ENCODE measurements around the gene KIAA0319L.
"Not testable (repeated sequence)": the region's sequence is repeated elsewhere in the genome, so short reads cannot be mapped to it uniquely, and the experiment has no call there.

KIAA0319L gene
- 82.0 to 119 reads per million in 2 donors for total RNA-seq

- no peak for DNase-seq
These were observed at the start of gene KIAA0319L for GRCh38 chr1:35557118-35557610. Gene KIAA0319L, minus strand, starts transcription at chr1:35557403. Its CDS starts 2,912 bp downstream, at chr1:35554491.

GRCh38 chr1:35605867-35606182 is 48.6 kb upstream of the KIAA0319L start:
- no peak for DNase-seq

GRCh38 chr1:35605071-35605866 is 48.1 kb upstream of the KIAA0319L start:
- DNase-seq = no peak

DNA sequence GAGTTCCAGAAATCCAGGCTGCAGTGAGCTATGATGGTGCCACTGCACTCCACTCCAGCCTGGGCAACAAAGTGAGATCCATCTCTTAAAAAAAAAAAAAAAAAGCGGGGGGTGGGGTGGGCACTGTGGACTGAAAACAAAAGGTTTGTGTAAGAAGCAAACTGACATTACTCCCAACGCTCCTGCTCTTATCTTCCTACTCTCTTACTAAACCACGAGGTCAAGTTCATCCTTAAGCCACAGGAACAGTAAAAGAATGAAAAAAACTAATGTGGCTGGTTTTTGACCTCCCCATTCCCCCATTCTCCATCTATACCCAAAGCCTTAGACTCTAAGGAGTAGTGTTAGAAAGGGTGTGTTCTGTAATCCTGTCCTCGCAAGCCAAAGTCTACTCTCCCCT is 46.7 kb upstream of the KIAA0319L start:
- no peak for DNase-seq

DNA sequence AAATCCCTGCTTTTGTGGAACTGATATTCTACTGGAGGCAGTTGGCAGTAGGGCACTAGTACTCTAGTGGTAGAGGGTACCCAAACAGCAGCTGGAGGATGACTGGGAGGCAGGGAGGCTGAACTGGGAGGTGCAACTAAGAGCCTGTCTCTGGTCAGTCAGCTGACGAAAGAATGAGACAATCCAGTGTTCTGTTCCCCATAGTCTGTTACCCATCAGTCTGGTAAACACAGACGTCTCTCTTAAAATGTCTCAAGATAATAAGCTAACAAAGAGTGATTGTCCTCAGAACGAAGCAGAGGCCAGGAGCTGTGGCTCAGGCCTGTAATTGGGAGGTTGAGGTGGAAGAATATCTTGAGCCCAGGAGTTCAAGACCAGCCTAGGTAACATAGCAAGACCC is 46.3 kb upstream of the KIAA0319L start:
- no peak for DNase-seq

GRCh38 chr1:35600593-35600992 is 43.4 kb upstream of the KIAA0319L start:
- no peak for DNase-seq

DNA sequence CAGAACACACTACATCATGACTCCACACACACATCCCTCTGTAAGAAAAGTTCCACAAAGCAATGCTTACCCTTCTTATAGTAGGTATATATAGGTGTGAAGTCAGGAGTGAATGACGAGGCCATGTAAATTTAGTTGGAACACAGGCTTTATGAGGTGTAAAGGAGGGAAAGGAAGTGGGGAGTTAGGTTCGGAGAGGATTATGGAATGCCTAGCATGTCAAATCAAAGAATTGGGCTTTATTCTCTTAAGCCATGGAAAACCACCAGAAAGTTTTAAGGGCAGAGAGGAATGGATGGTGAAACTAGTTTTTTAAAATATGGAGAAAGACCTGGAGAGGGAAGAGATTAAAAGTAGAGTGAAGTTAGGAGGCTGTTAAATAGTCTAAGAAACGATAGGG is 42.2 kb upstream of the KIAA0319L start:
- no peak for DNase-seq

DNA sequence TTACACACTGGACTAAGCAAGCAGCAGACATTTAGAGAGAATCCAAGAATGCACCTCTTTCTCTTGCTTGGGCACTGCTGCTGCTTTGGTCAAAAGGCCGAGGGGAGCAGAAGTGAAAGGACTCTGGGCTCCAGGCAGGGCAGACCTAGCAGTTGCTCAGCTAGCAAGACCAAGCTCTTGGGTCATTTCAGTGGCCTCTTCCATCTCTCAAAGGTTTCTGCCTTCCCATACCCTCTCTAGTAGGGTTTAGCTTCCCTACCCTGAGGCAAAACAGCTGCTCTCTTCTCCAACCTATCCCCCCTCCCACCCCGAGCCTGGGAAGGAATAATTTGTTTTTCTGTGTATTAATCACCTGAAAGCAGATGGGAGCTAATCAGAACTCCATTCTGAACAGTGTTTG is 41.7 kb upstream of the KIAA0319L start:
- DNase-seq = no peak

- no peak for DNase-seq
These were observed 40.7 kb upstream of the KIAA0319L start for GRCh38 chr1:35597870-35598269.

DNA sequence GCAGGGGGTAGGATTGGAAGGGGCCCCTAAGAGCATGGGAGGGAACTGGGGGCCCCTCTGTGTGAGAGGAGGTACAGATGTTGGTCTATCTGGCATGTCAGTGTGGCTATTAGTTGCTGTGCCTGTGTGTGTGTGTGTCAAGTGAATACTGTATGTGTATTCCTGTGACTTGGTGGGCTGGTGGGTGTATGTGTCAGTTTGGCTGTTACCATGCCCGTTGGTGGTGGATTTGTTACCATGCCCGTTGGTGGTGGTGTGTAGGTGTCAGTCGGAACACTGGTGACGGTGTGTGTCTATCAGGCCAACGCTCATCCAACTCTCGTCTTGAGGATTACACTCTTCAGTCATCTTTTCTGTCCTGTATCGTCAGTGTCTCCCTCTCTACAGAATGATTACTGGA is 38.5 kb upstream of the KIAA0319L start:
- no peak for DNase-seq

DNA sequence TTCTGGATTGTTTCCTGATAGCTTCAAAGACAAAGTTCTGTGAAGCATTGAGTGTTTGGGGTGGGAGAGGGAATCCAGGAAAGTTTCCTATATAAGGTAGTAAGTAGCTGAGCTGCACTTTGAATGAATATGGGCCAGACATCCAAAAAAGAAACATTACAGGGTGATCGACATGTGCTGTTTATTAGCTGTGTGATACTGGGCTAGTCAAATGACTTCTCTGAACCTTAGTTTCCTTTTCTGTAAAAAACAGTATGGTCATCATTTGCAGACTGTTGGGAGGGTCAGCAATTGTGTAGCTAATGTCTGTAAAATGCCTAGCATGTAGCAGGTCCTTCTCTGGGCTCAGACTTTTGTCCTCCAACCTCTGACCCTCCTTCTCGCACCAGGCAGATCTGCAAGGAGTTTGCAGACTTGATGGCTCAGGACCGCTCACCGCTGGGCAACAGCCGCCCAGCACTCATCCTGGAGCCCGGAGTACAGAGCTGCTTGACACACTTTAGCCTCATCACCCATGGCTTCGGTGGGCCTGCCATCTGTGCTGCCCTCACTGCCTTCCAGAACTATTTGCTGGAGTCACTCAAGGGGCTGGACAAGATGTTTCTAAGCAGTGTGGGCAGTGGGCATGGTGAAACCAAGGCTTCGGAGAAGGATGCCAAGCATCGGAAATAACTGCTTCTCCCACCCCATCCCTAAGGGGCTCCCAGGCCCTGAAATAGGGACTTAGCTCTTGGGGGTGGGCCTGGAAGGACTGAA is 37.0 kb upstream of the KIAA0319L start:
- DNase-seq = no peak

GRCh38 chr1:35592991-35593769 is 36.0 kb upstream of the KIAA0319L start:
- peak in 1 of 5 experiments; percentile 71 for DNase-seq

GRCh38 chr1:35591211-35591610 is 34.0 kb upstream of the KIAA0319L start:
- no peak for DNase-seq

GRCh38 chr1:35590476-35591040 is 33.4 kb upstream of the KIAA0319L start:
- no peak for DNase-seq

DNA sequence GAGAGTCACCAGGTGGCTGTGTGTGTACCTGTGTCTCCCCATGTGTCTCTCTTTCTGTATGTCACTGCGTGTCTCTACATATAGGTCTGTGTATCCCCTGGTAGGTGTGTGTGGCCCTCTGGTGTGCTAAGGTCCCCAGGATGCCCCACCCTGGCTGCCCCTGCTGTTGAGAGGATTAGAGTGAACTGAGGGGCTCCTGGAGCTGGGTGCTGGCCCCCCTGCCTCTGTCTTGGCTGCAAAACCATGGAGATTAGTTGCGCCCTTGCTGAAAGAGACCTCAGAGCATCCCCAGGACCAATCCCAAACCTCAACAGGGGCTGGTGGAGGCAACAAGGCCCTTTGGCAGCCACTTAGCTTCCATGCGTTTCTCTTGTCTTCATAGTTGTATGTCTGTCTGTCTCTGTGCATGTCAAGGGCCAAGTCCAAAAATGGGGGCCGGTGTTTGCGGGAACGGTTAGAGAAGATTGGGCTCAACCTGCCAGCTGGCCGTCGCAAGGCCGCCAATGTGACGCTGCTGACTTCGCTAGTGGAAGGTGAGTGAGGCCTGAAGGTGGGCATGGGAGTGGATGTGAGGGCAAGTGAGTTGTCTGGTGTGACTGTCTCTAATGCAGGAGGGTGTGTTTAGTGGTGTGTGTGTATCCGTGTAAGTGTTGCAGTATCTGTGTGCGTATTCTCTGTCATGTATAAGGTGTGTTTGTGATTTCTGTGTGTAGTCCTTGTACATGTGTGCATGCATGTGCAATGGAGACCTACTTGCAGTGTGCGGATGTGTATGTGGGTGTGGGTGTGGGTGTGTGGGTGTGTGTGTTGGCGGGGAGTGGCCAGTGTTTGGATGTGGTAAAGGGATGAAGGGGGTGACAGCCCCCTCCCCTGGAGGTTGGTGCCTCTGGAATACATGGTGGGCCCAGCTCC is 32.6 kb upstream of the KIAA0319L start:
- DNase-seq = no peak

- DNase-seq = no peak
These were observed 31.2 kb upstream of the KIAA0319L start for GRCh38 chr1:35588197-35588910.

GRCh38 chr1:35587736-35588135 is 30.5 kb upstream of the KIAA0319L start:
- no peak for DNase-seq

GRCh38 chr1:35586808-35587207 is 29.6 kb upstream of the KIAA0319L start:
- no peak for DNase-seq

DNA sequence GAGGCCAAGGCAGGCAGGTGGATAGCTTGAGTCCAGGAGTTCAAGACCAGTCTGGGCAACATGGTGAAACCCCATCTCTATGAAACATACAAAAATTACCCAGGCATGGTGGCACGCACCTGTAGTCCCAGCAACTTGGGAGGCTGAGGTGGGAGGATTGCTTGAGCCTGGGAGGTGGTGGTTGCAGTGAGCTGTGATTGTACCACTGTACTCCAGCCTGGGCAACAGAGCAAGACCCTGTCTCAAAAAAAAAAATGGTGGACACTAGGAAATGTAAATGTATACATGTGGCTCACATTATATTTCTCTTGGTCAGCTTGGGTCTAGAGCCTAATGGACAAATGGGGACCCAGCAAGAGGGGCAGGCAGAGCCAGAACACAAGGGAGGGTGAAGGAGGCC is 28.6 kb upstream of the KIAA0319L start:
- not testable (repeated sequence) for DNase-seq

GRCh38 chr1:35585281-35585680 is 28.1 kb upstream of the KIAA0319L start:
- no peak for DNase-seq

- not testable (repeated sequence) for DNase-seq
These were observed 24.4 kb upstream of the KIAA0319L start for GRCh38 chr1:35581621-35582020.
